Measurements from ENCODE around the gene ANKFY1. TPM values are rescaled to one million over a fixed set of nuclear protein-coding genes. Genes with fewer than 3 reads are reported as not detected.

The ANKFY1 gene
- polyA plus RNA-seq, 3 donors = 13.5 to 46.1 (median 21.7) TPM

DNA sequence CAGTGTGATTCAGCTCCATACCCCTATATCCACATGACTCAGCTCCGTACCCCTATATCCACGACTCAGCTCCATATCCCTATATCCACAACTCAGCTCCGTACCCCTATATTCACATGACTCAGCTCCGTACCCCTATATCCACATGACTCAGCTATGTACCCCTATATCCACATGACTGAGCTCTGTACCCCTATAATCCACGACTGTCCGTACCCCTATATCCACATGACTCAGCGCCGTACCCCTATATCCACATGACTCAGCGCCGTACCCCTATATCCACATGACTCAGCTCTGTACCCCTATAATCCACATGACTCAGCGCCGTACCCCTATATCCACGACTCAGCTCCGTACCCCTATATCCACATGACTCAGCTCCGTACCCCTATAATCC, 104.0 kb downstream of the ANKFY1 start:
- TF ChIP-seq, protein P1, sequence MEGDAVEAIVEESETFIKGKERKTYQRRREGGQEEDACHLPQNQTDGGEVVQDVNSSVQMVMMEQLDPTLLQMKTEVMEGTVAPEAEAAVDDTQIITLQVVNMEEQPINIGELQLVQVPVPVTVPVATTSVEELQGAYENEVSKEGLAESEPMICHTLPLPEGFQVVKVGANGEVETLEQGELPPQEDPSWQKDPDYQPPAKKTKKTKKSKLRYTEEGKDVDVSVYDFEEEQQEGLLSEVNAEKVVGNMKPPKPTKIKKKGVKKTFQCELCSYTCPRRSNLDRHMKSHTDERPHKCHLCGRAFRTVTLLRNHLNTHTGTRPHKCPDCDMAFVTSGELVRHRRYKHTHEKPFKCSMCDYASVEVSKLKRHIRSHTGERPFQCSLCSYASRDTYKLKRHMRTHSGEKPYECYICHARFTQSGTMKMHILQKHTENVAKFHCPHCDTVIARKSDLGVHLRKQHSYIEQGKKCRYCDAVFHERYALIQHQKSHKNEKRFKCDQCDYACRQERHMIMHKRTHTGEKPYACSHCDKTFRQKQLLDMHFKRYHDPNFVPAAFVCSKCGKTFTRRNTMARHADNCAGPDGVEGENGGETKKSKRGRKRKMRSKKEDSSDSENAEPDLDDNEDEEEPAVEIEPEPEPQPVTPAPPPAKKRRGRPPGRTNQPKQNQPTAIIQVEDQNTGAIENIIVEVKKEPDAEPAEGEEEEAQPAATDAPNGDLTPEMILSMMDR (IDR thresholded peaks at IDR 0.05) = no peak
- H4K20me1 ChIP-seq (ENCODE audit: insufficient read depth, low read length) = no peaks in the 10 kb centered on the region
- H3K27ac Mint-ChIP-seq = no peak overlapping the region
- H3K27me3 ChIP-seq (ENCODE audit: control insufficient read depth in 2 of 2, insufficient read depth in 2 of 2, low read length in 2 of 2) = no peaks in the 10 kb centered on the region
- H3K9ac ChIP-seq (ENCODE audit: insufficient read depth, low read length, poor library complexity, severe bottlenecking) = no peak overlapping the region
- no peak overlapping the region for H3K4me2 ChIP-seq (replicated peaks; ENCODE audit: extremely low read depth, low read length, poor library complexity, severe bottlenecking)
- peaks cover 0 to 2% (median 0%) of the 10 kb centered on the region in 7 donors for H3K9me3 Mint-ChIP-seq
- peaks cover 0 to 3% (median 0%) of the 10 kb centered on the region in 3 donors for H3K27me3 Mint-ChIP-seq (ENCODE audit: low read depth in 3 of 3)
- no peaks in the 10 kb centered on the region for H3K79me2 ChIP-seq (ENCODE audit: insufficient read depth, low read length)
- H3K36me3 ChIP-seq (replicated peaks in 1 of 2; ENCODE audit: control insufficient read depth in 1 of 2, insufficient read depth in 2 of 2, low read length in 2 of 2) = peaks cover 4 to 28% of the 10 kb centered on the region in 2 donors
- DNase-seq = no peak
- peaks cover 17 to 36% of the 10 kb centered on the region in 2 donors for H3K36me3 Mint-ChIP-seq
- H3K4me3 Mint-ChIP-seq = no peak overlapping the region
- H3K9me3 ChIP-seq (replicated peaks in 1 of 2; ENCODE audit: control insufficient read depth in 1 of 2, insufficient read depth in 1 of 2, low read length in 2 of 2) = no peaks in the 10 kb centered on the region
- H3K4me1 ChIP-seq (ENCODE audit: control insufficient read depth in 1 of 2, insufficient read depth in 2 of 2, low read length in 2 of 2) = peaks cover 40 to 44% of the 10 kb centered on the region in 2 donors
- H3K27ac ChIP-seq (ENCODE audit: low read depth in 1 of 2, low read length in 2 of 2) = no peak overlapping the region
- intact Hi-C loops (cut with micrococcal nuclease) = no loop called here
- 96% methylated on average over 15 of the region's 15 CpGs for WGBS (ENCODE audit: insufficient coverage)
- peaks cover 39% of the 10 kb centered on the region for H3K4me1 Mint-ChIP-seq
- H3K4me3 ChIP-seq (replicated peaks in 1 of 3; ENCODE audit: low read depth in 2 of 3, low read length in 3 of 3) = no peak overlapping the region
- H2AFZ ChIP-seq (ENCODE audit: insufficient read depth, low read depth, low read length, poor library complexity, severe bottlenecking) = no peak overlapping the region

DNA sequence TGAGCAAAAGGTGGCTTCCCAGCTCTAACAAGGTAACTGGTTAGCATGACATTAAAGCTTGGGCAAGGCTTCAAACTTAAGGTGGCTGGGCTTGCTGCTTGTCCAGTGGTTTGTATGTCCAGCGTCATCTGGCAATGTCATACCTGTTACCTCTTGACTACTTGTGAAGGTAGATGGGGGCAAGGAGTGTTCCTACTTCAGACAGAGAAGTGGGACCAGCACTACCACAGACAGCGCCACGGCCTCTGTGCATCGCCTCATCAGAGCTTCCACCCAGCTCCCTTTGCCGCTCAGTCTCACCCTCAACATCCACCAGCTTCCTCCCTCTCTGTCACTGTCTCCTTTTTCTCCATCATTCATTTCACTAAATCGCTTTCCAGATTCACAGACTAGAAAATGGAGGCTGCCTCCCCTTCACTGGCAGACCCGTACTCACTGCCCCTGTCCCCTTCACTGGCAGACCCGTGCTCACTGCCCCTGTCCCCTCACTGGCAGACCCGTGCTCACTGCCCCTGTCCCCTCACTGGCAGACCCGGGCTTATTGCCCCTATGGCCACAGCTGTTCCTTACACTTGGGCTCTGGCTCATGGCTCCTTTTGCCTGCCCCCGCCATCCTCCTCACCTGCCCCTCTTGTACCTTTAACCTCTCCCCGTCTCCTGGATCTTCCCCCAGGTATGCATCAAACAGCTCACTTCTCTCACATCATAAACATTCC, 106.0 kb downstream of the ANKFY1 start:
- peak overlapping the region in 1 of 7 donors; percentile 15 for H3K27ac Mint-ChIP-seq
- Histone ChIP-seq H2AFZ (ENCODE audit: insufficient read depth, low read depth, low read length, poor library complexity, severe bottlenecking) (no peak overlapping the region), H4K20me1 (ENCODE audit: insufficient read depth, low read length) (no peaks in the 10 kb centered on the region), H3K36me3 (replicated peaks in 1 of 2; ENCODE audit: control insufficient read depth in 1 of 2, insufficient read depth in 2 of 2, low read length in 2 of 2) (peaks cover 0 to 18% of the 10 kb centered on the region in 2 donors), H3K4me1 (ENCODE audit: control insufficient read depth in 1 of 2, insufficient read depth in 2 of 2, low read length in 2 of 2) (peaks cover 21 to 24% of the 10 kb centered on the region in 2 donors), H3K9me3 (replicated peaks in 1 of 2; ENCODE audit: control insufficient read depth in 1 of 2, insufficient read depth in 1 of 2, low read length in 2 of 2) (no peaks in the 10 kb centered on the region), H3K79me2 (ENCODE audit: insufficient read depth, low read length) (no peaks in the 10 kb centered on the region), H3K4me3 (replicated peaks in 1 of 3; ENCODE audit: low read depth in 2 of 3, low read length in 3 of 3) (no peak overlapping the region), H3K27me3 (ENCODE audit: control insufficient read depth in 2 of 2, insufficient read depth in 2 of 2, low read length in 2 of 2) (no peaks in the 10 kb centered on the region), H3K4me2 (replicated peaks; ENCODE audit: extremely low read depth, low read length, poor library complexity, severe bottlenecking) (no peak overlapping the region), H3K27ac (ENCODE audit: low read depth in 1 of 2, low read length in 2 of 2) (no peak overlapping the region), H3K9ac (ENCODE audit: insufficient read depth, low read length, poor library complexity, severe bottlenecking) (no peak overlapping the region)
- WGBS (ENCODE audit: insufficient coverage) = 97% methylated on average over 11 of the region's 12 CpGs
- H3K27me3 Mint-ChIP-seq (ENCODE audit: low read depth in 3 of 3) = peaks cover 0 to 3% (median 0%) of the 10 kb centered on the region in 3 donors
- H3K4me1 Mint-ChIP-seq = peaks cover 23% of the 10 kb centered on the region
- TF ChIP-seq, protein P1 (IDR thresholded peaks at IDR 0.05) = no peak
- H3K4me3 Mint-ChIP-seq = no peak overlapping the region
- peaks cover 0 to 2% (median 0%) of the 10 kb centered on the region in 7 donors for H3K9me3 Mint-ChIP-seq
- DNase-seq = no peak
- H3K36me3 Mint-ChIP-seq = peaks cover 12 to 33% of the 10 kb centered on the region in 2 donors
- intact Hi-C loops (cut with micrococcal nuclease) = no loop called here
